ENCODE measurements around the gene BTBD19.

Gene BTBD19

DNA sequence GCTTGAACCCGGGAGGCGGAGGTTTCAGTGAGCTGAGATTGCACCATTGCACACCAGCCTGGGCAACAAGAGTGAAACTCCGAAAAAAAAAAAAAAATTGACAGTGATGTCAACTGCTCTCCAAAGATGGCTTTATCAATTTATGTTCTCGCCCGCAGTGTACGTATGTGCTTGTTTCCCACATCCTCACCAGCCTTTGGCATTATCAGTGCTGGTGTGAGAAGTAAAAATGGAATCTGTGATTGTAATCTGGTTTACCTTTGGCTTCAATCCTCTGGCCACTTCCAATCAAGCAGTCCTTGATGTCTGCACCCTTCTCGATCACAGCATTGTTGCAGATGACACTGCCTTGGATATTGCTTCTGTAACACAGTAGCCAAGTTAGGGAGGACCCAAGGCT is 49.1 kb downstream of the BTBD19 start:
- H3K4me3 ChIP-seq (ENCODE audit: low read depth, low read length) = no peak overlapping the region
- no peak for TF ChIP-seq CTCF (IDR thresholded peaks at IDR 0.05; ENCODE audit: insufficient read depth, low read length, missing control alignments)
- ChIA-PET CTCF (no interaction called here), POLR2A (no interaction called here)
- DNase-seq (ENCODE audit: low read depth, low spot score) = no peak

DNA sequence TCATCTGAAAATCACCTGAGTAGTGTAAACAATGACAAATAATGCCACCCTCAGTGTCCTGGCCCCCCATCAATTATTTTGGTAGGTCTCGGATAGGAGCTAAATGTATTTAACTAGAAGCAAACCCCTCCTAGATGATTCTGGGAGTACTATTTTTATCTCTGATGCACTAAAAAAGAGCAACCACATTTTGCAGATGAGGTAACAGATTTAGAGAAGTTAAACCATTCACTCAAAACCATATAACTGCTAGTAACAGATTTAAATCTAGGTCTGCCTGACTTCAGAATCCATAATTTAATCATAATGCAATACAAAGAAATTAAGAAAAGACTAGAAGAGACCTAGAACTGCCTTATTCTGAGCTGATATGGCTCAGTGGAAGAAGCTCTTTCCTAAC is 52.0 kb downstream of the BTBD19 start:
- no peak for DNase-seq (ENCODE audit: low read depth, low spot score)
- no peak overlapping the region for H3K4me3 ChIP-seq (ENCODE audit: low read depth, low read length)
- no peak for TF ChIP-seq CTCF (IDR thresholded peaks at IDR 0.05; ENCODE audit: insufficient read depth, low read length, missing control alignments)
- ChIA-PET POLR2A (no interaction called here), CTCF (interaction anchor here (1.1 to 1.8 kb wide), 3 partner anchors 11 to 24 kb away, joined by 3 to 6 read pairs (median 4); no protein-coding TSS in a partner anchor)

GRCh38 chr1:44860891-44861425 is 52.6 kb downstream of the BTBD19 start:
- H3K4me3 ChIP-seq (ENCODE audit: low read depth, low read length) = no peak overlapping the region
- TF ChIP-seq CTCF (IDR thresholded peaks at IDR 0.05; ENCODE audit: insufficient read depth, low read length, missing control alignments) = no peak
- no peak for DNase-seq (ENCODE audit: low read depth, low spot score)
- CTCF ChIA-PET = interaction anchor here (1.0 to 1.8 kb wide), 4 partner anchors 10 to 25 kb away, joined by 3 to 6 read pairs (median 4); no protein-coding TSS in a partner anchor
- POLR2A ChIA-PET = no interaction called here

- no peak overlapping the region for H3K4me3 ChIP-seq (ENCODE audit: low read depth, low read length)
- no peak for TF ChIP-seq CTCF (IDR thresholded peaks at IDR 0.05; ENCODE audit: insufficient read depth, low read length, missing control alignments)
- DNase-seq (ENCODE audit: low read depth, low spot score) = no peak
- ChIA-PET CTCF (no interaction called here), POLR2A (interaction anchor here (0.6 kb wide), 1 partner anchor 150 kb away, joined by 3 read pairs; no protein-coding TSS in a partner anchor)
Observed at GRCh38 chr1:44862829-44863401, 54.6 kb downstream of the BTBD19 start.
